Mesenchymal stem cell (in vitro differentiated cells and primary cell): ENCODE data around the gene NUP93.
A peak's percentile ranks its signal among the peaks of the same experiment; 100 is the strongest.

Experiments used
- DNase-seq: peaks from one replicate; pipeline ENCODE4 v3.0.0-alpha.2; 2013
- H2AFZ ChIP-seq: one replicate; pipeline ENCODE4 v1.6.1; 2013; ENCODE audit warnings: low read depth, mild to moderate bottlenecking, control low read depth, inconsistent platforms, low read length, moderate library complexity
- H2AK5ac ChIP-seq: 2 replicates; pipeline ENCODE4 v1.6.1; 2013; ENCODE audit warnings: low read length, moderate library complexity, mild to moderate bottlenecking, inconsistent platforms; ENCODE audit not compliant: severe bottlenecking
- H2BK120ac ChIP-seq: one replicate; pipeline ENCODE4 v1.6.1; 2013; ENCODE audit warnings: low read depth, mild to moderate bottlenecking, inconsistent platforms, low read length, moderate library complexity
- H2BK12ac ChIP-seq, 2 experiments: one replicate each; pipeline ENCODE4 v1.6.1; 2013; ENCODE audit warnings: inconsistent platforms in 2 of 2, low read length in 2 of 2, mild to moderate bottlenecking in 2 of 2, moderate library complexity in 2 of 2, control low read depth in 1 of 2
- H2BK15ac ChIP-seq: one replicate; pipeline ENCODE4 v1.6.1; 2013; ENCODE audit warnings: mild to moderate bottlenecking, low read depth, inconsistent platforms; ENCODE audit not compliant: poor library complexity, severe bottlenecking
- H2BK5ac ChIP-seq: 2 replicates; pipeline ENCODE4 v1.6.1; 2013; ENCODE audit warnings: low read depth, mild to moderate bottlenecking, low read length, control low read depth, inconsistent platforms; ENCODE audit not compliant: poor library complexity, severe bottlenecking
- H3K14ac ChIP-seq, 2 experiments: one replicate each; pipeline ENCODE4 v1.6.1; 2013; ENCODE audit warnings: inconsistent platforms in 2 of 2, low read length in 2 of 2, control low read depth in 1 of 2, mild to moderate bottlenecking in 1 of 2, moderate library complexity in 1 of 2
- H3K18ac ChIP-seq, 2 experiments: one replicate each; pipeline ENCODE4 v1.6.1; 2013; ENCODE audit warnings: inconsistent platforms in 2 of 2, low read length in 2 of 2, control low read depth in 1 of 2, low read depth in 1 of 2, mild to moderate bottlenecking in 1 of 2
- H3K23ac ChIP-seq, 2 experiments: one replicate each; pipeline ENCODE4 v1.6.1; 2013; ENCODE audit warnings: inconsistent platforms in 2 of 2, low read length in 2 of 2, mild to moderate bottlenecking in 2 of 2, moderate library complexity in 2 of 2, control low read depth in 1 of 2
- H3K27ac ChIP-seq: 2 replicates; pipeline ENCODE4 v1.5.1; 2013; ENCODE audit warnings: mild to moderate bottlenecking, moderate library complexity, low read length, control low read depth, inconsistent platforms; ENCODE audit not compliant: poor library complexity, severe bottlenecking
- H3K27me3 ChIP-seq, 2 experiments: 2 replicates each; pipeline versions ENCODE4 v1.6.1 to v1.7.0; 2013; ENCODE audit warnings: low read length in 2 of 2, mild to moderate bottlenecking in 2 of 2, moderate library complexity in 2 of 2, control low read depth in 1 of 2, inconsistent platforms in 1 of 2; ENCODE audit not compliant: control insufficient read depth in 1 of 2, insufficient read depth in 1 of 2
- H3K36me3 ChIP-seq, 2 experiments: 2 replicates each; pipeline versions ENCODE4 v1.6.1 to v1.7.0; 2013; ENCODE audit warnings: low read length in 2 of 2, control low read depth in 1 of 2, inconsistent platforms in 1 of 2, low read depth in 1 of 2, mild to moderate bottlenecking in 1 of 2; ENCODE audit not compliant: insufficient read depth in 2 of 2, control insufficient read depth in 1 of 2
- H3K4ac ChIP-seq, 2 experiments: one replicate each; pipeline ENCODE4 v1.6.1; 2013; ENCODE audit warnings: inconsistent platforms in 2 of 2, low read length in 2 of 2, mild to moderate bottlenecking in 2 of 2, moderate library complexity in 2 of 2, control low read depth in 1 of 2, low read depth in 1 of 2
- H3K4me1 ChIP-seq: 2 replicates; pipeline ENCODE4 v1.6.1; 2013; ENCODE audit warnings: low read depth, low read length, control low read depth; ENCODE audit not compliant: control insufficient read depth, insufficient read depth
- H3K4me2 ChIP-seq: 2 replicates; pipeline ENCODE4 v1.6.1; 2013; ENCODE audit warnings: low read length, mild to moderate bottlenecking, inconsistent platforms; ENCODE audit not compliant: poor library complexity, severe bottlenecking
- H3K4me3 ChIP-seq, 2 experiments: 2 replicates each; pipeline versions ENCODE4 v1.5.1 to v1.7.0; 2013; ENCODE audit warnings: low read length in 2 of 2, mild to moderate bottlenecking in 2 of 2, control low read depth in 1 of 2, low read depth in 1 of 2; ENCODE audit not compliant: insufficient read depth in 1 of 2
- H3K79me1 ChIP-seq: replicated peaks from 2 replicates; pipeline ENCODE4 v1.6.1; 2013; ENCODE audit warnings: mild to moderate bottlenecking, control low read depth, low read length, inconsistent platforms; ENCODE audit not compliant: poor library complexity, severe bottlenecking
- H3K9ac ChIP-seq: 2 replicates; pipeline ENCODE4 v1.7.0; 2013; ENCODE audit warnings: mild to moderate bottlenecking, low read length, moderate library complexity
- H3K9me3 ChIP-seq: 2 replicates; pipeline ENCODE4 v1.7.0; 2013; ENCODE audit warnings: mild to moderate bottlenecking, low read length; ENCODE audit not compliant: control insufficient read depth
- H4K8ac ChIP-seq: one replicate; pipeline ENCODE4 v1.6.1; 2013; ENCODE audit warnings: inconsistent platforms, mild to moderate bottlenecking, low read length, moderate library complexity
- H4K91ac ChIP-seq: one replicate; pipeline ENCODE4 v1.6.1; 2013; ENCODE audit warnings: mild to moderate bottlenecking, low read length, inconsistent platforms
- WGBS: methylation state at CpG from one replicate; pipeline ENCODE4 v1.1.7; 2013; ENCODE audit warnings: mixed read lengths; 5-methylcytosine and 5-hydroxymethylcytosine counted together

Gene NUP93

GRCh38 chr16:56776562-56776961 is 46.6 kb downstream of the NUP93 start:
- Histone ChIP-seq H3K36me3 (no peaks in the 10 kb centered on the region), H2BK12ac (no peak overlapping the region)
- DNase-seq: no peak

GRCh38 chr16:56777001-56777400 is 47.1 kb downstream of the NUP93 start:
- DNase-seq: no peak
- Histone ChIP-seq H2AFZ (no peak overlapping the region), H3K27me3 (no peaks in the 10 kb centered on the region), H2BK120ac (no peak overlapping the region), H3K4ac (no peak overlapping the region), H3K9ac (no peak overlapping the region), H4K91ac (no peak overlapping the region), H4K8ac (no peak overlapping the region), H3K14ac (no peak overlapping the region), H3K36me3 (no peaks in the 10 kb centered on the region), H3K4me2 (no peak overlapping the region), H3K27ac (no peak overlapping the region), H3K9me3 (no peaks in the 10 kb centered on the region), H2BK15ac (no peak overlapping the region), H2AK5ac (no peak overlapping the region), H3K23ac (no peak overlapping the region), H2BK5ac (no peak overlapping the region), H3K4me1 (peaks cover under 1% of the 10 kb centered on the region), H2BK12ac (no peak overlapping the region), H3K79me1 (peaks cover 40% of the 10 kb centered on the region), H3K18ac (no peak overlapping the region), H3K4me3 (no peak overlapping the region)
- 100% methylated on average over 5 of the region's 5 CpGs for WGBS

More at GRCh38 chr16:56776562-56776961, 46.6 kb downstream of the NUP93 start:
- peaks cover 2% of the 10 kb centered on the region for H3K4me1 ChIP-seq
- peaks cover 40% of the 10 kb centered on the region for H3K79me1 ChIP-seq
- no peak overlapping the region for H3K4me2 ChIP-seq
- no peak overlapping the region for H2BK5ac ChIP-seq
- H3K27ac ChIP-seq: no peak overlapping the region
- no peak overlapping the region for H2BK15ac ChIP-seq
- no peak overlapping the region for H2AK5ac ChIP-seq
- 62% methylated on average over 1 of the region's 1 CpG for WGBS
- no peak overlapping the region for H2BK120ac ChIP-seq
- H3K18ac ChIP-seq: no peak overlapping the region
- no peak overlapping the region for H3K4ac ChIP-seq
- H3K14ac ChIP-seq: no peak overlapping the region
- no peaks in the 10 kb centered on the region for H3K27me3 ChIP-seq
- H4K8ac ChIP-seq: no peak overlapping the region
- H3K23ac ChIP-seq: no peak overlapping the region
- no peak overlapping the region for H2AFZ ChIP-seq
- H3K4me3 ChIP-seq: no peak overlapping the region
- no peak overlapping the region for H4K91ac ChIP-seq
- H3K9ac ChIP-seq: no peak overlapping the region
- H3K9me3 ChIP-seq: no peaks in the 10 kb centered on the region

- no peak overlapping the region for H3K4me3 ChIP-seq
- no peaks in the 10 kb centered on the region for H3K36me3 ChIP-seq
- H2AK5ac ChIP-seq: no peak overlapping the region
- no peak overlapping the region for H2BK5ac ChIP-seq
- H4K91ac ChIP-seq: no peak overlapping the region
- H2BK12ac ChIP-seq: no peak overlapping the region
- H3K9me3 ChIP-seq: no peaks in the 10 kb centered on the region
- no peak overlapping the region for H3K27ac ChIP-seq
- H3K4me2 ChIP-seq: no peak overlapping the region
- 98% methylated on average over 5 of the region's 5 CpGs for WGBS
- H4K8ac ChIP-seq: no peak overlapping the region
- H3K79me1 ChIP-seq: peaks cover 36% of the 10 kb centered on the region
- H3K18ac ChIP-seq: no peak overlapping the region
- H2BK120ac ChIP-seq: no peak overlapping the region
- DNase-seq: no peak
- H3K23ac ChIP-seq: no peak overlapping the region
- no peak overlapping the region for H3K4ac ChIP-seq
- no peak overlapping the region for H3K9ac ChIP-seq
- H2BK15ac ChIP-seq: no peak overlapping the region
- H3K4me1 ChIP-seq: no peaks in the 10 kb centered on the region
- no peak overlapping the region for H2AFZ ChIP-seq
- no peaks in the 10 kb centered on the region for H3K27me3 ChIP-seq
- H3K14ac ChIP-seq: peak overlapping the region in 1 of 2 experiments; percentile 1
Measured at GRCh38 chr16:56777482-56777881, 47.6 kb downstream of the NUP93 start.

- Histone ChIP-seq H3K14ac (no peak overlapping the region), H3K36me3 (no peaks in the 10 kb centered on the region), H3K4me3 (no peak overlapping the region), H2AFZ (no peak overlapping the region), H2BK12ac (no peak overlapping the region), H4K91ac (no peak overlapping the region), H3K27me3 (no peaks in the 10 kb centered on the region), H2BK15ac (no peak overlapping the region), H3K27ac (no peak overlapping the region), H3K4me1 (no peaks in the 10 kb centered on the region), H2BK5ac (no peak overlapping the region), H4K8ac (no peak overlapping the region), H3K4ac (no peak overlapping the region), H3K18ac (no peak overlapping the region), H3K9me3 (no peaks in the 10 kb centered on the region), H2AK5ac (no peak overlapping the region), H3K4me2 (no peak overlapping the region), H3K79me1 (peaks cover 33% of the 10 kb centered on the region), H3K23ac (no peak overlapping the region), H2BK120ac (no peak overlapping the region), H3K9ac (no peak overlapping the region)
- no peak for DNase-seq
- no CpG with 5 or more reads among the region's 1 CpG for WGBS
Measured at GRCh38 chr16:56779906-56780305, 50.0 kb downstream of the NUP93 start.
